ENCODE data around the gene NNT. TPM values are rescaled to one million over a fixed set of nuclear protein-coding genes. Genes with fewer than 3 reads are reported as not detected.

NNT gene
- total and polyA plus RNA-seq, 8 donors, result 72.4 to 112 (median 85.1) TPM

GRCh38 chr5:43583724-43584123 is 19.3 kb upstream of the NNT start:
- no peak for DNase-seq
- Histone ChIP-seq H3K4me3 (no peak overlapping the region), H3K27ac (no peak overlapping the region), H3K4me1 (no peaks in the 10 kb centered on the region), H3K36me3 (no peaks in the 10 kb centered on the region), H3K9me3 (no peaks in the 10 kb centered on the region), H3K27me3 (no peaks in the 10 kb centered on the region)
- intact Hi-C loops (cut with DNase I), result no loop called here
- ATAC-seq, result no peak
- no peak for TF ChIP-seq CTCF (IDR thresholded peaks at IDR 0.05)

GRCh38 chr5:43584166-43584699 is 18.7 kb upstream of the NNT start:
- ATAC-seq, result no peak
- intact Hi-C loops (cut with DNase I), result no loop called here
- Histone ChIP-seq H3K4me3 (no peak overlapping the region), H3K36me3 (no peaks in the 10 kb centered on the region), H3K27ac (no peak overlapping the region), H3K27me3 (no peaks in the 10 kb centered on the region), H3K4me1 (no peaks in the 10 kb centered on the region), H3K9me3 (no peaks in the 10 kb centered on the region)
- TF ChIP-seq CTCF (IDR thresholded peaks at IDR 0.05), result no peak
- no peak for DNase-seq

- TF ChIP-seq CTCF (IDR thresholded peaks at IDR 0.05), result no peak
- Histone ChIP-seq H3K4me3 (no peak overlapping the region), H3K9me3 (no peaks in the 10 kb centered on the region), H3K27me3 (no peaks in the 10 kb centered on the region), H3K4me1 (no peaks in the 10 kb centered on the region), H3K36me3 (no peaks in the 10 kb centered on the region), H3K27ac (no peak overlapping the region)
- ATAC-seq, result no peak
- intact Hi-C loops (cut with DNase I), result no loop called here
- no peak for DNase-seq
Observed at GRCh38 chr5:43588842-43589241, 14.1 kb upstream of the NNT start.

- H3K9me3 ChIP-seq, result no peaks in the 10 kb centered on the region
- intact Hi-C loops (cut with DNase I), result no loop called here
- DNase-seq (no peak), ATAC-seq (no peak)
- TF ChIP-seq CTCF (IDR thresholded peaks at IDR 0.05), result no peak
- no peaks in the 10 kb centered on the region for H3K27me3 ChIP-seq
- no peaks in the 10 kb centered on the region for H3K36me3 ChIP-seq
- H3K4me3 ChIP-seq, result no peak overlapping the region
- H3K4me1 ChIP-seq, result no peaks in the 10 kb centered on the region
- H3K27ac ChIP-seq, result no peak overlapping the region
Observed at GRCh38 chr5:43589310-43589709, 13.7 kb upstream of the NNT start.

- ATAC-seq, result no peak
- Histone ChIP-seq H3K27ac (no peak overlapping the region), H3K4me1 (no peaks in the 10 kb centered on the region), H3K9me3 (no peaks in the 10 kb centered on the region), H3K4me3 (no peak overlapping the region), H3K36me3 (no peaks in the 10 kb centered on the region), H3K27me3 (no peaks in the 10 kb centered on the region)
- intact Hi-C loops (cut with DNase I), result no loop called here
- no peak for TF ChIP-seq CTCF (IDR thresholded peaks at IDR 0.05)
- no peak for DNase-seq
Observed at GRCh38 chr5:43590700-43591099, 12.3 kb upstream of the NNT start.

Measured in left lung (tissue), 10 donors.